ENCODE data around the gene CRYGB.

CRYGB gene

DNA sequence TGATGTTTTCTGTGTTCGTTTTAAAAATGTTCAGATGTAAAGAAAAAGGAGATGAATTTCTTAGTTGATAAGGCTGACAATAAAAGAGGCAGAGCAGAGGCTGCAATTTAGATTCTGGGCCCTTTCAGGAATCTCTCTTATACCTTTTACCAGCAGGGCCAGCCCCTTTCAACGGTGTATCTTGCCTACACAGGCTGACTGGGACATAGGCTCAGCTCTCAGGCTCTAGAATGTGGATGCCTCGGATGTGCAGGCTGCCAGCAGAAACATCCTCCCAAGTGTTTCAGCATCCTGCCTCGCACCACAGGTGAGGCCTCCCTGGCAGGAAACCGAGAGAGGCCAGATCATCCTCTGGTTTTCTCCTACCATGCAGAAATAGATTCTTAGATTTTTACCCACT lies 40.5 kb upstream of the CRYGB start:
- Histone ChIP-seq H3K9me2 (replicated peaks; ENCODE audit: low read depth, low read length) (no peaks in the 10 kb centered on the region), H3K9me3 (ENCODE audit: insufficient read depth, low read depth, low read length) (no peaks in the 10 kb centered on the region), H4K20me1 (ENCODE audit: insufficient read depth, low read length, poor library complexity, severe bottlenecking) (no peaks in the 10 kb centered on the region), H3K4me3 (ENCODE audit: low read length, poor library complexity, severe bottlenecking) (no peak overlapping the region), H3K4me2 (ENCODE audit: low read depth, low read length, poor library complexity, severe bottlenecking) (no peak overlapping the region), H3K9ac (ENCODE audit: low read depth, low read length, poor library complexity, severe bottlenecking) (no peak overlapping the region), H3K36me3 (ENCODE audit: insufficient read depth, low read length) (no peaks in the 10 kb centered on the region), H3K4me1 (ENCODE audit: insufficient read depth, low read length, poor library complexity, severe bottlenecking) (no peaks in the 10 kb centered on the region), H3K27me3 (ENCODE audit: insufficient read depth, low read length, poor library complexity, severe bottlenecking) (no peaks in the 10 kb centered on the region), H3K79me2 (ENCODE audit: insufficient read depth, low read length) (no peaks in the 10 kb centered on the region), H2AFZ (ENCODE audit: low read length) (no peak overlapping the region), H3F3A (ENCODE audit: low read depth) (no peaks in the 10 kb centered on the region)
- TF ChIP-seq CTCF (conservative IDR thresholded peaks at IDR 0.05; ENCODE audit: low read length) (no peak), EZH2phosphoT487 (IDR thresholded peaks at IDR 0.05; ENCODE audit: borderline replicate concordance) (no peak)

- Histone ChIP-seq H3K4me3 (ENCODE audit: low read length, poor library complexity, severe bottlenecking) (no peak overlapping the region), H3K9me2 (replicated peaks; ENCODE audit: low read depth, low read length) (no peaks in the 10 kb centered on the region), H3F3A (ENCODE audit: low read depth) (no peaks in the 10 kb centered on the region), H3K9ac (ENCODE audit: low read depth, low read length, poor library complexity, severe bottlenecking) (no peak overlapping the region), H3K27me3 (ENCODE audit: insufficient read depth, low read length, poor library complexity, severe bottlenecking) (no peaks in the 10 kb centered on the region), H2AFZ (ENCODE audit: low read length) (no peak overlapping the region), H3K36me3 (ENCODE audit: insufficient read depth, low read length) (no peaks in the 10 kb centered on the region), H3K9me3 (ENCODE audit: insufficient read depth, low read depth, low read length) (no peaks in the 10 kb centered on the region), H3K4me2 (ENCODE audit: low read depth, low read length, poor library complexity, severe bottlenecking) (no peak overlapping the region), H3K4me1 (ENCODE audit: insufficient read depth, low read length, poor library complexity, severe bottlenecking) (peaks cover 1% of the 10 kb centered on the region), H4K20me1 (ENCODE audit: insufficient read depth, low read length, poor library complexity, severe bottlenecking) (no peaks in the 10 kb centered on the region), H3K79me2 (ENCODE audit: insufficient read depth, low read length) (no peaks in the 10 kb centered on the region)
- no peak for TF ChIP-seq CTCF (conservative IDR thresholded peaks at IDR 0.05; ENCODE audit: low read length)
- no peak for TF ChIP-seq EZH2phosphoT487 (IDR thresholded peaks at IDR 0.05; ENCODE audit: borderline replicate concordance)
Observed at GRCh38 chr2:208183972-208184705, 38.2 kb upstream of the CRYGB start.

- H3K79me2 ChIP-seq (ENCODE audit: insufficient read depth, low read length), result no peaks in the 10 kb centered on the region
- no peaks in the 10 kb centered on the region for H3K36me3 ChIP-seq (ENCODE audit: insufficient read depth, low read length)
- H3K9ac ChIP-seq (ENCODE audit: low read depth, low read length, poor library complexity, severe bottlenecking), result no peak overlapping the region
- H4K20me1 ChIP-seq (ENCODE audit: insufficient read depth, low read length, poor library complexity, severe bottlenecking), result no peaks in the 10 kb centered on the region
- no peaks in the 10 kb centered on the region for H3K9me3 ChIP-seq (ENCODE audit: insufficient read depth, low read depth, low read length)
- no peak for TF ChIP-seq CTCF (conservative IDR thresholded peaks at IDR 0.05; ENCODE audit: low read length)
- TF ChIP-seq EZH2phosphoT487 (IDR thresholded peaks at IDR 0.05; ENCODE audit: borderline replicate concordance), result no peak
- H3F3A ChIP-seq (ENCODE audit: low read depth), result no peaks in the 10 kb centered on the region
- H3K4me2 ChIP-seq (ENCODE audit: low read depth, low read length, poor library complexity, severe bottlenecking), result no peak overlapping the region
- H3K9me2 ChIP-seq (replicated peaks; ENCODE audit: low read depth, low read length), result no peaks in the 10 kb centered on the region
- no peaks in the 10 kb centered on the region for H3K27me3 ChIP-seq (ENCODE audit: insufficient read depth, low read length, poor library complexity, severe bottlenecking)
- no peak overlapping the region for H2AFZ ChIP-seq (ENCODE audit: low read length)
- no peak overlapping the region for H3K4me3 ChIP-seq (ENCODE audit: low read length, poor library complexity, severe bottlenecking)
- peaks cover 3% of the 10 kb centered on the region for H3K4me1 ChIP-seq (ENCODE audit: insufficient read depth, low read length, poor library complexity, severe bottlenecking)
Observed at GRCh38 chr2:208183526-208183925, 37.6 kb upstream of the CRYGB start.

Data from Loucy (cell line).